Ovary (tissue), 1 donor: Measurements from ENCODE around the gene UNC13B.

ENCODE experiments used
- EP300 ChIP-seq: sonication (generic); formaldehyde crosslinking; IDR thresholded peaks from one replicate; pipeline ENCODE4 v1.6.1; 2017; ENCODE audit warnings: antibody characterized with exemption
- POLR2A ChIP-seq: fragments of 450-650 bp; IDR thresholded peaks from one replicate; pipeline ENCODE4 v1.6.1; 2017; ENCODE audit warnings: antibody characterized with exemption, mild to moderate bottlenecking, moderate library complexity

- no peak for TF ChIP-seq POLR2A
- TF ChIP-seq EP300 = no peak
Measured at GRCh38 chr9:35193762-35194161, 32.0 kb downstream of the UNC13B start.
